Measurements from ENCODE around the gene VPS4A.

Gene VPS4A

GRCh38 chr16:69368866-69369265, 57.7 kb downstream of the VPS4A start:
- DNase-seq: no peak

GRCh38 chr16:69371564-69371963, 60.4 kb downstream of the VPS4A start:
- no peak for DNase-seq

- DNase-seq: no peak
Measured at GRCh38 chr16:69373019-69373418, 61.9 kb downstream of the VPS4A start.
